ENCODE measurements around the gene SPATA1. TPM values are rescaled to one million over a fixed set of nuclear protein-coding genes. Genes with fewer than 3 reads are reported as not detected.
"Not testable (repeated sequence)": the region's sequence is repeated elsewhere in the genome, so short reads cannot be mapped to it uniquely, and the experiment has no call there.

Gene SPATA1
- 1 to 10 TPM; 1.7 to 2.0 (median 2.0) TPM for polyA plus RNA-seq (ENCODE audit: insufficient read length in 3 of 3)

- DNase-seq (ENCODE audit: low read depth in 3 of 3, low spot score in 2 of 3), result peak; percentile 92 to 95 (median 94)
Observed at GRCh38 chr1:84506002-84506728, at the start of gene SPATA1, which contains the start of gene GNG5. SPATA1 (plus strand) TSS chr1:84506386; CDS start chr1:84516360, 9,974 bp downstream. GNG5 (minus strand) TSS chr1:84506581; CDS start chr1:84506091, 490 bp downstream.

GRCh38 chr1:84462118-84462517 is 44.1 kb upstream of the SPATA1 start:
- DNase-seq (ENCODE audit: low read depth in 3 of 3, low spot score in 2 of 3), result no peak

GRCh38 chr1:84467298-84467697 is 38.9 kb upstream of the SPATA1 start:
- DNase-seq (ENCODE audit: low read depth in 3 of 3, low spot score in 2 of 3), result no peak

- no peak for DNase-seq (ENCODE audit: low read depth in 3 of 3, low spot score in 2 of 3)
Observed at GRCh38 chr1:84476225-84476624, 30.0 kb upstream of the SPATA1 start.

GRCh38 chr1:84478876-84479868 is 27.0 kb upstream of the SPATA1 start, which contains the start of gene RPF1:
RPF1 (plus strand) TSS chr1:84479266; CDS start chr1:84479282, 16 bp downstream.
- DNase-seq (ENCODE audit: low read depth in 3 of 3, low spot score in 2 of 3), result peak; percentile 76 to 83 (median 76)

- DNase-seq (ENCODE audit: low read depth in 3 of 3, low spot score in 2 of 3), result no peak
Observed at GRCh38 chr1:84479998-84480397, 26.2 kb upstream of the SPATA1 start.

- DNase-seq (ENCODE audit: low read depth in 3 of 3, low spot score in 2 of 3), result no peak
Observed at GRCh38 chr1:84480650-84481049, 25.5 kb upstream of the SPATA1 start.

- no peak for DNase-seq (ENCODE audit: low read depth in 3 of 3, low spot score in 2 of 3)
Observed at GRCh38 chr1:84481317-84481716, 24.9 kb upstream of the SPATA1 start.

- no peak for DNase-seq (ENCODE audit: low read depth in 3 of 3, low spot score in 2 of 3)
Observed at GRCh38 chr1:84488107-84488506, 18.1 kb upstream of the SPATA1 start.

GRCh38 chr1:84489766-84490165 is 16.4 kb upstream of the SPATA1 start:
- no peak for DNase-seq (ENCODE audit: low read depth in 3 of 3, low spot score in 2 of 3)

- DNase-seq (ENCODE audit: low read depth in 3 of 3, low spot score in 2 of 3), result no peak
Observed at GRCh38 chr1:84492726-84493125, 13.5 kb upstream of the SPATA1 start.

- DNase-seq (ENCODE audit: low read depth in 3 of 3, low spot score in 2 of 3), result no peak
Observed at GRCh38 chr1:84493747-84494146, 12.4 kb upstream of the SPATA1 start.

GRCh38 chr1:84496498-84496897 is 9.7 kb upstream of the SPATA1 start:
- no peak for DNase-seq (ENCODE audit: low read depth in 3 of 3, low spot score in 2 of 3)

- DNase-seq (ENCODE audit: low read depth in 3 of 3, low spot score in 2 of 3), result no peak
Observed at GRCh38 chr1:84497631-84498275, 8.4 kb upstream of the SPATA1 start.

- no peak for DNase-seq (ENCODE audit: low read depth in 3 of 3, low spot score in 2 of 3)
Observed at GRCh38 chr1:84502927-84503326, 3.3 kb upstream of the SPATA1 start.

- peak; percentile 4 to 12 (median 12) for DNase-seq (ENCODE audit: low read depth in 3 of 3, low spot score in 2 of 3)
Observed at GRCh38 chr1:84504580-84505492, 1.4 kb upstream of the SPATA1 start.

- peak in 2 of 3 donors; percentile 31 to 66 for DNase-seq (ENCODE audit: low read depth in 3 of 3, low spot score in 2 of 3)
Observed at GRCh38 chr1:84505493-84506001, 639 bp upstream of the SPATA1 start.

- DNase-seq (ENCODE audit: low read depth in 3 of 3, low spot score in 2 of 3), result no peak
Observed at GRCh38 chr1:84506729-84507453, 705 bp downstream of the SPATA1 start.

- not testable (repeated sequence) for DNase-seq (ENCODE audit: low read depth in 3 of 3, low spot score in 2 of 3)
Observed at GRCh38 chr1:84507887-84508286, 1.7 kb downstream of the SPATA1 start.
